ENCODE measurements around the gene KRT82.
"Not testable (repeated sequence)": the region's sequence is repeated elsewhere in the genome, so short reads cannot be mapped to it uniquely, and the experiment has no call there.

KRT82 gene

GRCh38 chr12:52347016-52347415, 59.1 kb downstream of the KRT82 start:
- no peaks in the 10 kb centered on the region for H3K36me3 ChIP-seq (replicated peaks)
- H3K4me3 ChIP-seq (ENCODE audit: low read depth, low read length) = no peak overlapping the region
- in situ Hi-C loops (cut with HindIII; ENCODE audit: low pct_ligation_motif_present, low sequenced_read_pairs) = no loop called here
- peaks cover 7% of the 10 kb centered on the region for H3K27me3 ChIP-seq (replicated peaks)
- TF ChIP-seq CTCF (IDR thresholded peaks at IDR 0.05; ENCODE audit: low read depth, low read length, missing control alignments) = no peak
- H3K27ac ChIP-seq = no peak overlapping the region
- no peak for DNase-seq

- in situ Hi-C loops (cut with HindIII; ENCODE audit: low pct_ligation_motif_present, low sequenced_read_pairs) = no loop called here
- no peak for TF ChIP-seq CTCF (IDR thresholded peaks at IDR 0.05; ENCODE audit: low read depth, low read length, missing control alignments)
- Histone ChIP-seq H3K27ac (no peak overlapping the region), H3K27me3 (replicated peaks) (peaks cover 7% of the 10 kb centered on the region), H3K36me3 (replicated peaks) (no peaks in the 10 kb centered on the region), H3K4me3 (ENCODE audit: low read depth, low read length) (no peak overlapping the region)
- no peak for DNase-seq
Observed at GRCh38 chr12:52346593-52346992, 59.5 kb downstream of the KRT82 start.

- in situ Hi-C loops (cut with HindIII; ENCODE audit: low pct_ligation_motif_present, low sequenced_read_pairs); H3K36me3 ChIP-seq (replicated peaks); H3K4me3 ChIP-seq (ENCODE audit: low read depth, low read length); H3K27me3 ChIP-seq (replicated peaks); H3K27ac ChIP-seq; DNase-seq: not testable (repeated sequence)
Observed at GRCh38 chr12:52345041-52345440, 61.1 kb downstream of the KRT82 start.

- Histone ChIP-seq H3K36me3 (replicated peaks) (no peaks in the 10 kb centered on the region), H3K27me3 (replicated peaks) (peaks cover 7% of the 10 kb centered on the region), H3K4me3 (ENCODE audit: low read depth, low read length) (no peak overlapping the region), H3K27ac (no peak overlapping the region)
- TF ChIP-seq CTCF (IDR thresholded peaks at IDR 0.05; ENCODE audit: low read depth, low read length, missing control alignments) = no peak
- in situ Hi-C loops (cut with HindIII; ENCODE audit: low pct_ligation_motif_present, low sequenced_read_pairs) = no loop called here
- no peak for DNase-seq
Observed at GRCh38 chr12:52344111-52344510, 62.0 kb downstream of the KRT82 start.

Data from brain microvascular endothelial cell (primary cell).